Rectal smooth muscle tissue (tissue), 1 donor: ENCODE measurements around the gene ACBD3.

Experiments
- H3K27ac ChIP-seq: one replicate; pipeline ENCODE4 v1.7.0; 2013; ENCODE audit warnings: low read depth, low read length, inconsistent platforms
- H3K27me3 ChIP-seq: one replicate; pipeline ENCODE4 v1.7.0; 2013; ENCODE audit warnings: low read length; ENCODE audit not compliant: control insufficient read depth, insufficient read depth
- H3K36me3 ChIP-seq: one replicate; pipeline ENCODE4 v1.7.0; 2013; ENCODE audit warnings: low read length; ENCODE audit not compliant: control insufficient read depth, insufficient read depth
- H3K4me1 ChIP-seq: one replicate; pipeline ENCODE4 v1.7.0; 2013; ENCODE audit warnings: low read length; ENCODE audit not compliant: control insufficient read depth, insufficient read depth
- H3K4me3 ChIP-seq: one replicate; pipeline ENCODE4 v1.7.0; 2013; ENCODE audit warnings: low read length
- H3K9ac ChIP-seq: one replicate; pipeline ENCODE4 v1.7.0; 2013; ENCODE audit warnings: low read length

Gene ACBD3

GRCh38 chr1:226128487-226129075, 58.0 kb downstream of the ACBD3 start:
- no peaks in the 10 kb centered on the region for H3K4me1 ChIP-seq
- no peak overlapping the region for H3K4me3 ChIP-seq
- no peak overlapping the region for H3K9ac ChIP-seq
- H3K27ac ChIP-seq = no peak overlapping the region
- no peaks in the 10 kb centered on the region for H3K27me3 ChIP-seq
- no peaks in the 10 kb centered on the region for H3K36me3 ChIP-seq

- Histone ChIP-seq H3K9ac (no peak overlapping the region), H3K27me3 (no peaks in the 10 kb centered on the region), H3K4me3 (no peak overlapping the region), H3K4me1 (no peaks in the 10 kb centered on the region), H3K36me3 (no peaks in the 10 kb centered on the region), H3K27ac (no peak overlapping the region)
These were observed 59.5 kb downstream of the ACBD3 start for GRCh38 chr1:226126824-226127569.

- Histone ChIP-seq H3K4me3 (no peak overlapping the region), H3K27ac (no peak overlapping the region), H3K9ac (no peak overlapping the region), H3K27me3 (peaks cover 3% of the 10 kb centered on the region), H3K4me1 (no peaks in the 10 kb centered on the region), H3K36me3 (no peaks in the 10 kb centered on the region)
These were observed 60.7 kb downstream of the ACBD3 start for GRCh38 chr1:226125831-226126230.

GRCh38 chr1:226125097-226125630, 61.4 kb downstream of the ACBD3 start:
- Histone ChIP-seq H3K36me3 (no peaks in the 10 kb centered on the region), H3K27me3 (peaks cover 3% of the 10 kb centered on the region), H3K27ac (no peak overlapping the region), H3K4me1 (no peaks in the 10 kb centered on the region), H3K9ac (no peak overlapping the region), H3K4me3 (no peak overlapping the region)

GRCh38 chr1:226123591-226124471, 62.7 kb downstream of the ACBD3 start:
- Histone ChIP-seq H3K4me3 (no peak overlapping the region), H3K27me3 (peaks cover 3% of the 10 kb centered on the region), H3K36me3 (no peaks in the 10 kb centered on the region), H3K27ac (no peak overlapping the region), H3K9ac (no peak overlapping the region), H3K4me1 (no peaks in the 10 kb centered on the region)

GRCh38 chr1:226123212-226123560, 63.4 kb downstream of the ACBD3 start:
- Histone ChIP-seq H3K36me3 (no peaks in the 10 kb centered on the region), H3K27me3 (peaks cover 3% of the 10 kb centered on the region), H3K27ac (no peak overlapping the region), H3K4me1 (no peaks in the 10 kb centered on the region), H3K9ac (no peak overlapping the region), H3K4me3 (no peak overlapping the region)

- Histone ChIP-seq H3K4me1 (no peaks in the 10 kb centered on the region), H3K36me3 (no peaks in the 10 kb centered on the region), H3K27me3 (peaks cover 3% of the 10 kb centered on the region), H3K4me3 (peak overlapping the region; percentile 84), H3K27ac (no peak overlapping the region), H3K9ac (peak overlapping the region; percentile 58)
These were observed 64.7 kb downstream of the ACBD3 start for GRCh38 chr1:226121587-226122400.

- H3K27ac ChIP-seq = no peak overlapping the region
- H3K4me3 ChIP-seq = peak overlapping the region; percentile 84
- H3K36me3 ChIP-seq = no peaks in the 10 kb centered on the region
- peaks cover 3% of the 10 kb centered on the region for H3K27me3 ChIP-seq
- no peaks in the 10 kb centered on the region for H3K4me1 ChIP-seq
- H3K9ac ChIP-seq = peak overlapping the region; percentile 52
These were observed 65.4 kb downstream of the ACBD3 start for GRCh38 chr1:226121049-226121586.

- H3K4me3 ChIP-seq = no peak overlapping the region
- H3K4me1 ChIP-seq = no peaks in the 10 kb centered on the region
- H3K9ac ChIP-seq = no peak overlapping the region
- H3K27me3 ChIP-seq = peaks cover 3% of the 10 kb centered on the region
- no peak overlapping the region for H3K27ac ChIP-seq
- no peaks in the 10 kb centered on the region for H3K36me3 ChIP-seq
These were observed 66.1 kb downstream of the ACBD3 start for GRCh38 chr1:226120398-226120797.

- Histone ChIP-seq H3K36me3 (no peaks in the 10 kb centered on the region), H3K27ac (no peak overlapping the region), H3K27me3 (peaks cover 3% of the 10 kb centered on the region), H3K4me3 (no peak overlapping the region), H3K4me1 (no peaks in the 10 kb centered on the region), H3K9ac (no peak overlapping the region)
These were observed 67.4 kb downstream of the ACBD3 start for GRCh38 chr1:226119169-226119568.

GRCh38 chr1:226118357-226118756, 68.2 kb downstream of the ACBD3 start:
- H3K4me3 ChIP-seq = no peak overlapping the region
- H3K27me3 ChIP-seq = peaks cover 3% of the 10 kb centered on the region
- no peak overlapping the region for H3K9ac ChIP-seq
- H3K27ac ChIP-seq = no peak overlapping the region
- no peaks in the 10 kb centered on the region for H3K4me1 ChIP-seq
- no peaks in the 10 kb centered on the region for H3K36me3 ChIP-seq
